HG02623 (cell line): Measurements from ENCODE around the gene DYSF.

Source experiments
- ATAC-seq: cut with Tn5 transposase; IDR thresholded peaks from one replicate; pipeline ENCODE4 v1.9.1; 2021; ENCODE audit warnings: moderate library complexity; ENCODE audit not compliant: unreplicated experiment

Gene DYSF

DNA sequence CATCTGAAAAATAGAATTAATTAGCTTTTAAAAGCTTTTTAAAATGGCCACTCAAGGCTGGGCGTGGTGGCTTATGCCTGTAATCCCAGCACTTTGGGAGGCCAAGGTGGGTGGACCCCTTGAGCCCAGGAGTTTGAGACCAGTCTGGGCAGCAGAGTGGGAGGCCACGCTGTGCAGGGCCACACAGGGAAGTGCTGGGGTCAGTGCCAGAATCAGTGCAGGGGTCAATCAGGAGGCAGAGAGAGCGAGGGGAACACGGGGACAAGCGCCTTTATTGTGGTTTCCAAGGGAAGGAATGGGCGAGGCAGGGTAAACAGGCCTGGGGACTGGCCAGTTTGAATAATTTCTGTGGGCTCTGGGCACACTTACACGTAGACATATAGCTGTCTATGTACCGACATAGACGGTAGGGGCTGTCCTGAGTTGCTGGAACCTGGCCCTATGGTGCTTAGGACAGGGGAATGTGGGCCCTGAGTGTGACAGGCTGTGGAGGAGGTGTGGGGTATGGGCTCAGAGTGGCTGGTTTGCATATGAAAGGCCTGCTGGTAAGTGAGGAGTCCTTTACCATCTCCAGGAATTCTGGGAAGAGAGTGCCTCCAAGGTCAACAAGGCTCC is 42.9 kb downstream of the DYSF start:
- ATAC-seq, result no peak

DNA sequence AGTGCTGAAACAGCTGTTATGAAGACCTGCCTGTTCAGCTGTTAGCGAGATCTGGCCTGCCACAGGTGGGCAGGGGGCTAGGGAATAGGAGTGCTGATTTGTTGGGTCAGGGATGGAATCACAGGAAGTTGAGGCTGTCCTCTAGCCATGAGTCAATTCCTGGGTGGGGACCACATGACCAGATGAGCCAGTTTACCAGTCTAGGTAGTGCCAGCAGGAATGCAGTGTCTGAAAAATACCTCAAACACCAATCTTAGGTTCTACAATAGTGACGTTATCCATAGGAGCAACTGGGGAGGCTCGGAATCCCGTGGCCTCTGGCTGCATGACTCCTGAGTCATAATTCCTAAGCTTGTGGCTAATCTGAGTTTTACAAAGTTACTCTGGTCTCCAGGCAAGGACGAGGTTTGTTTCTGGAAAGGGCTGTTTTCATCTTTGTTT is 44.9 kb downstream of the DYSF start:
- ATAC-seq, result no peak

DNA sequence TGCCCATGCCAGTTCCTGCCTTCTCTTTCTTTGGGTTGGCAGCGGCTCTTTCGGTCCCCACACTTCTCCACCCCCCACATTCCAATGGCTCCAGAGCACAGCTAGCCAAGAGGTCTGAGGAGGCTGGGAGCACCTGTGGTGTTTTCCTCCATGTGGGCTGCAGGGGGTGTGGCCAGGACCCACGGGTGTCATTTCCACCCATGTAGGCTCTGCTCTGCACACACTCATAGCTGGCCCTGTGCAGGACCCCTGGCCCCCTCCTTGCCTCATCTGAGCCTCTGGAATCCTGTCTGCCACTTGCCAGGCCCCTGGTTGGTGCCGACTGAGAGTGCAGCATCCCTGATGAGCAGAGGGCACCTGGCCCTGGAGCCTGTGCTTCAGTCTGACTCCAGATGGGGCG is 46.3 kb downstream of the DYSF start:
- no peak for ATAC-seq

DNA sequence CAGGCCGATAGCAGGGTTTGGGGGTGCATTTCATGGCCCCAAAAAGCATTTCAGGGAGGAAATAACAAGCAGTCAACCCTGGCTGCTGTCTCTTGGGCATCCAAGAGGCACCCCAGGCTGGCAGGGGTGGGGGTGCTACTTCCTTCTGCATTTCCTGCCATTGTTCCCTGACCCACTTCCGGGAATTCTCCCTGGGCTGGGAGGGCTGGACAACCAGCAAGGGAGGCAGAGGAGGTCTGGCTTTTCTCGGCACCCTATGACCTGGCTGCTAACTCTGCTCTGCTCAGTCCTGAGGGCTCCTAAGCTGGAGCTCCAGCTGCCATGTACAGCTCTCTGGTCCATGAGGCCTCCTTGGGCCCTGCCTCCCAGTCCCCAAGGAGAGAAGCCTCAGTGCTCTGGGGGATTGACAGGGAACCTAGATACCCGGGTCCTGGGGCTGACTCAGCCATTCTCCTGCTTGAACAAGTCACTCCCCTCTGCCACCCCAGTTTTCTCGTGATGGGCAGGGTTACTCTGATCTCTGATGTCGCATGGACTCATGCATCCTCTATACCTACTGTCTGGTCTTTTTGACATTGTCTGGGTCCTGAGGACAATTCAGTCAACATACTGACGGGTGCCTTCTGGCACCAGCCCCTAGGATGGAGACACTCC is 47.2 kb downstream of the DYSF start:
- ATAC-seq, result no peak

DNA sequence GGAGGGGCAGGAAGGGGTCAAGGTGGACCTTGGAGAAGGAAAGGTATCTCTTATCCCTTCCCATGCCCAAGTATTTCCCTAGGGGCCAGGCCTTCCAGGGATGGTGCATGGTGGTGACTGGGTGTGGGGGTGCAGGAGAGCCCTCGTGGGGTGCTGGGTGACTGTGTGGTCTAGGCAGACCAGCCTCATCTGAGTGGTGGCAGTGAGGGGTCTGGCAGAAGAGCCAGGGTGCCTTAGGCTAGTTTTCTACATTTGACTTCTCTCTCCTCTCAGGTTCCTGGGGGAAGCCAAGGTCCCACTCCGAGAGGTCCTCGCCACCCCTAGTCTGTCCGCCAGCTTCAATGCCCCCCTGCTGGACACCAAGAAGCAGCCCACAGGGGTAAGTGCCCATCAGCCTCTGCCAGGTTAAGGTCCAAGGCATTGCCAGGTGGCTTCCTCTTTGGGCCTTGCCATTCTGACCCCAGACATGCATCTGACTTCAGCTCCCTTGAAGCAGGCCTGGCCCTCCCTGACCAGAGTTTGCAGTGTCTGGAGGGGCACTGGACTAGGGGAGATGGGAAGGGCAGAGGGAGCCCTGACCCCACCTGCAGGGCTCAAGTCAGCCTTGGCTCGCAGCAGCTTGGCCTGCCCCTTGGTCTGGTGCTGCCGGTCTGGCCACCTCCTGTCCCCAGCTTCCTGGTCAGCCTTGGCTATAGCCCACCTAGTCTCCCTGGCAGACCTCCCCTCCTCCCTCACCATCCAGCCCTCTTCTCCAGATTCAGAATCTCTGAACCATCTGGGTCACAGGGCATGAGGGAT is 49.8 kb downstream of the DYSF start:
- no peak for ATAC-seq

DNA sequence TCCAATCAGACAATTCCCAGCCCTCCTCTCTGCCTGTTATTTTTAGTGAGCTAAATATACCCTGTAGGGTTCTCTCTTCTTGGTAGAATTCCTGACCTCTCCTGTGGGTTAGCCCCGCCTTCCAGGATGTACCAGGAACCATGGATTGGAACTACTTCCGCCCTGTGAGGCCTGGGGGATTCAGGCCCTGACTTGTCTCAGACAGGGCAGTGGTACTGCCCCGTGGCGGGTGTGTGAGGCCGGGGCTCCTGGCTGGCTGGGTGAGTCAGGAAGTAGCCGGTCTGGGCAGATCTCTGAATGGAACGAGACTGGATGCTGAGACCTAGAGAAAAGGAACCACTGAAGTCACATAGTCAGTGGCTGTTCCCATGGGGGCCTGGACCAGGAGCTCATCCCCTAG is 50.5 kb downstream of the DYSF start:
- ATAC-seq, result no peak

DNA sequence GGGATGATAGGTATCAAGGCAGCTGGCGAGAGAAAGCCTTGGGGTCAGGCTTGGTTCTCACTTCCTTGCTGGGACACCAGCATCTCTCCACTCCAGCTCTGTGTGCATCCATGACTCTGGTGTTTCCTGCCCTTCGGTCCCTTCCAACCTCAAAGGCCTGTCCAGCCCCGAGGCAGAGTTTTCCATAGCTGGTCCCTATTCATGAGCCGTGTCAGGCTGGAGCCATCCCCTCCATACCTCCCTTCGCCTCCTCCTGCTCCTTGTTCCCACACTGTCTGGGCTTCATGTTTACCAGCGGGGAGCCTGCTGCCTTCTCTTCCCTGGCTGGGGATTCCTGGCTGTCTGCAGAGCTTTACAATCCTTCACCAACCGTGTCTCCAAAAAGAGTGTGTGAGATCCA is 51.2 kb downstream of the DYSF start:
- ATAC-seq, result no peak

DNA sequence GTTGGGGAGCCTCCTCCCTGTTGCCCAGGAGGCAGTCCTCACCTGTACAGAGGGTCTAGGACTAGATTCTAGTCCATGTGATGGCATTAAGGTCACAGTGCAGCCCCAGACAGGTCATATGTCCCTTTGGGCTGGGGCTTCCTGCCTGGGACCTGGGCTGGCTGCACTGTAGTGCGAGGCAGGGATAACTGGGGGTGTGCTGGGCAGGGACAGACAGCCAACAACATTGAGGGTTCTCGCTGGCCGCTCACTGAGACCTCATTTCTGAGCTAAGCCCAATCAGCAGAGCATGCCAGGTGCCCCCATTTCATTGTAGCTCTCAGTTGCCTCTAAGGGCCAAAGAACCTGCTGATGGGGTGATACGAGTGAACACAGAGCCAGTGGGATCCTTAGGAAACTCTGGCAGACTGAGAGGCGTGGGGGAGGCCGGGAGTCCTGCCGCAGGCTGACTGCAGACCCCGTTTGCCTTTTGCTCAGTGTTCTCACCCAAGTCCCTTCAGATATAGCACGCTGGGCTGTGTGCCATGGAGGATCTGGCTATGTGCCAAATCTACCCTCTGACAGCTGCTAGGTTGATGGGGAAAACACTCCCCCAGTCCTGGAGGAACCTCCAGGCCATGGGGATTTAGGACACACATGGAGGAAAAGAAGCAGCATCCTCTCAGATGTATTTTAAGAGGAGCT is 51.9 kb downstream of the DYSF start:
- ATAC-seq, result no peak

DNA sequence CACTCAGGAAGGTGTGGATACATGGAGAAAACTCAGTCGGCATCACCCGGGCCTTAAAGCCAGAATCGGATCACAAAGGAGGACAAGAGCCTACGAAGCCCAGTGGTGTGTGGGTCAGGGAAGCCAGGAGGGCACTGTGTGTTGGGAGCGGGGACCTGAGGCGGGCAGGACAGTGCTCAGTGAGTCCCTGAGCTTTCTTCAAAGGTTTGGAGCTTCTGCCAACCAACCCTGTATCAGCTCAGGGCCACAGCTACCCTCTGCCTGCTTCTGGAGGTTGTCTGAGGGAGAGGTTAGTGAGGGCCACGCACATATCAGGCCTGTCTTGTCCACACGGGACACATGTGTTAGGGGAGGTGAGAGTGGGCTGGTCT is 52.4 kb downstream of the DYSF start:
- ATAC-seq, result no peak

DNA sequence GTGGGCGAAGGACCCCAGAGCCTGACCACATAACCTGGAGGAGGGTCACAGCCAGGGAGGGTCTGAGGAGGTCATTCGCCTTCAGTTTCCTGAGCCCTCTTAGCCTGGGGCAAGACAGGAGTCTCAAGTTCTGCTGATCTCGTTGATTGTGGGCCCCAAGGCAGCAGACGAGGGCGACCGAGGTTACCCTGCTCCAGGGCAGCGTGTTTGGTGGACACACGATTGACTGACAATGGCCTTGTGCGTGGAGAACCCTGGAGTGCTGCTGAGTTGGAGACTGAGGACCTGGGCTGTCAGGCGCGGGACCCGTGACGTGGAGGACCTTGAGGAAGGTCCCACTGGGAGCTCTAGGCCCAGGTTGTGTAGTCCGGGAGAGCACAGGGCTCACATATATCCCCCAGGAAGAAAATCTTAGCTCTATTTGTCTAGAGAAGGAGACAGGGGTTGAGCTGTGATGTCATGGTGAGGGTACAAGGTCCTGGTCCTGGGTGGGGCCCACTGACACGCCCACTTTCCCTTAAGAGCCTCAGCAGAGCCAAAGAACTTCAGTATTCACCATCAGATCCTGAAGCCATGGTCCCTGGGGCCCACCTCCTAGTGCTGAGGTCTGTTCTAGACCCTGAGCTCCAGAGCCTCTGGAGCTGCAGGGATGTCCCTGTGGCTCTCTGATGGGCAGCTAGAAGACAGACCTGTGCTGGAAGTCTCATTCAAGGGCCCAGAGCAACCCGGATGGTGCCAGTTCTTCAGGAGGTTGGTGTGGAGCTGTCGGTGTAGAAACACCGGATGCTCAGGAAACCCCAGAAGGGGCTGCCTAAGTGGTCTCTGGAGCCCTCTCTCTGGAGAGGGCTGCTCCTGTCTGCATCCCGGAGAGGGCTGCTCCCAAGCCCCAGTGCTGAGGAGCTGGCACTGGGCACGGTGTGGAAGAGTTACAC is 53.1 kb downstream of the DYSF start:
- no peak for ATAC-seq

DNA sequence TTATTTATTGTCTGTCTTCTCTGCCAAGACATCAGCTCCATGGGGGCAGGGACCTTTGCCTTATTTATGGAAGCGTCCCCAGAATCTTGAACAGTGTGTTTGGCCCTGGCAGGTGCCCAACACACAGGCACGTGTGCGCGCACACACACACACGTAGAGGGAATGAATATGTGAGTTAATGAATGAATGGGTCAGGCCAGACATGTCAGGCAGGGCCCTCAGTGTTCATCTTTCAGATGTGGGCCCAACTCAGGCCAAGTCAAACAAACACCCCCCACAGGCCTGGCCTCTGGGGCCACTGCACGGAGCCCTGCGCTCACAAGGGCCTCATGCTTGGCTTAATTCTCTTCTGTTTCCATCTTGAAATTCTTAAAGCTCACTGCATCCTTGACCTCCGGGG is 54.1 kb downstream of the DYSF start:
- no peak for ATAC-seq

DNA sequence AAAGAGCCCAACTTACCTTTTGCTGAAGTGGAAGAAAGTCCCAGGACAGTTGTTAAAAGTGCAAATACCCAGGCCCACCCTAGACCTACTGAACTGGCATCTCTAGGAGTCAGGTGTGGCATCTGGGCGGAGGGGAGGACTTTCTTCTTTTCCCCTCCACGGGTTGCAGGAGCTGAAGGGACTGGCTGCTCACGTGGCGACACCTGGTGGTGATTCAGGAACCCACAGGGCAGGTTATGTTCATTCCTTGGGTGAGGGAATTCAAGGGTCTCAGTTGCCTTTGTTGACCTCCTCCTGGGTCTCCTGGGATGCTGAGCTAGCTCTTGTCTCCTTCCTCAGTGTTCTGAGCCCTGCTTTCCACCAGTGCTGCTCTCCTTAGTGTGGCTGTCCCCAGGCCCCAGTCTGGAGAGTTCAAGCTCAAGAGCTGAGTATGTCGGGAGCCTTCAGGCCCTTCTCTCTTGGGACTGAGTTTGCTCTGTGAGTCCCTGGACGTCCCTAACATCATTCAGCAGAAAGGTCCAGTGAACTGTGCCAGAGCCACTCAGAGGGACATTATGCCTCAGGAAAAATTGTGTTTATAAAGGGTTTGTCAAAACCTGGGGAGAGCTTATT is 56.9 kb downstream of the DYSF start:
- peak; percentile 64 for ATAC-seq

DNA sequence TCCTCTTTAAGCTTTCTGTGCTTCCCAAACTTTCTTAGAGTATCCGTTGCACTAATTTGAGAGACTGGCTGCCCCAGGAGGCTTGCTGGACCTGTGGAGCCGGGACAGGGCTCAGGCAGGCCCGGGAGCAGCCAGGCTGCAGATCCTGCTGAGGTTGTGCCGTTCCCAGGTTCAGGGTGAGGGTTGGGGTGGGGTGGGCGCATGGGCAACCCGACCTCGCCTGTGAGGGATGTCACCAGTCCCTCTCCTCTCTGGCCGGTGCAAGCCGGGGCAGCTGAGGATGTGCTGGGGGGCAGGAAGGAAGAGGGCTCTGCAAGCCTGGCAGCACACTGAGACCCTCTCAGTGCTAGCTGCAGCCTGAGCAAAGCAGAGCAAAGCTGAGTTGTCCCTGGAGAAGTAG is 57.6 kb downstream of the DYSF start:
- no peak for ATAC-seq

DNA sequence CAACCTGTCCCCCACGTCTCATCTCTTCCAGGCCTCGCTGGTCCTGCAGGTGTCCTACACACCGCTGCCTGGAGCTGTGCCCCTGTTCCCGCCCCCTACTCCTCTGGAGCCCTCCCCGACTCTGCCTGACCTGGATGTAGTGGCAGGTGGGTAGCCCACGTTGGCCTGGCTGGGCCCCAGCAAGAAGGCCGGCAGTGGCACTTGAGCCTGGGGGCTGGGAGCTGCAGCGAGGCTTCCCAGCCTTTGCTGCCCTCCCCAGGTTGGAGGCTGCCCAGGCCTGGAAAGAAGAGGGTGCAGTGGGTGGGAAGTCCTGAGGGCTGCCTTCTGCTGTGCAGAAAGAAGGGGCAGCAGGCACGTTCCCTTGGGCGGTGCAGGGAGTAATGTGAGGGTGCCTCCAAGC is 58.4 kb downstream of the DYSF start:
- no peak for ATAC-seq

DNA sequence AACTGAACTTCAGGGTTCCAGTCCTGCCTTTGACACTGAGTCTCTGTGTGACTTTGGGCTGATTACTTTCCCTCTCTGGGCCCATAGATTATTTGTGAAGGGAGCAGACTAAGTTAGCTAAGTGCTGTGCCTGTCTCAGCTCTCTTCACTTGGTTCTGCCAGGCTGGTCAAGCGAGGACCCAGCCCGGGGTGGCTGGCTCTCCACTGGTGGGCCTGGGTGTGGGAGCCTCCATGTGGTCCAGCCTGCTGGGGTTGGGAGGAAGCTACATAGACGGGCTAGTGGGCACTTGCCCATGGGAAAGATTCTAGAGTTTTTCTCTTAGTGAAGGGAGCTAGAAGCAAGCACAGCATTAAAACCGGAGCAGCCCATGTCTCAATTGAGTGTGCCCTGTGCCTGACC is 59.0 kb downstream of the DYSF start:
- ATAC-seq, result no peak

DNA sequence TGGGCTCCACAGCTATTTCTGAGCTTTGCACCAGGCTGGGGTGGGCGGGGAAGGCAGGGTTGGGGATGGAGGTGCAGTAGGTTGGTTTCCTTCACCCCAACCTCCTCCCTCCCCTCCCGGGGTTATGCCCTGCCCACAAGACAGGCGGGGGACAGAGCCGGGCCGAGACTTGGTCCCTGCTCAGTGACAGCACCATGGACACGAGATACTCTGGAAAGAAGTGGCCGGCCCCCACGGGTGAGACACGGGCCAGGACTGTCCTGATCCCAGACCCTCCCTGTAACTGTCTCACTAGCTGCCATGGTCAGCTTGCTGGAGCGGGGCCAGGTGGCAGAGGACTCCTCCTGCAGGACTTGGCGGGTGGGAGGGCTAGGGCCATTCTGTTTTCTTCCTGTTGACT is 59.7 kb downstream of the DYSF start:
- no peak for ATAC-seq

DNA sequence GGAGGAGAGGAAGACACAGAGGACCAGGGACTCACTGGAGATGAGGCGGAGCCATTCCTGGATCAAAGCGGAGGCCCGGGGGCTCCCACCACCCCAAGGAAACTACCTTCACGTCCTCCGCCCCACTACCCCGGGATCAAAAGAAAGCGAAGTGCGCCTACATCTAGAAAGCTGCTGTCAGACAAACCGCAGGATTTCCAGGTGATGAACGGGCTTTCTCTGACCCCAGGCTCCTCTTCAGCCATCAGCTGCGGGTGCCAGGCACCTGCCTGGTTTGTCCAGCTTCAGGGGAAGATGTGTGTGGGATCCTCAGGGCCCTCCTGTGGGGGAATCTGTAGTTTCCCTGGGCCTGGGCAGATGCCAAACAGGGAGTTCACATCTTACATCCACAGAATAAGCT is 60.4 kb downstream of the DYSF start:
- no peak for ATAC-seq

DNA sequence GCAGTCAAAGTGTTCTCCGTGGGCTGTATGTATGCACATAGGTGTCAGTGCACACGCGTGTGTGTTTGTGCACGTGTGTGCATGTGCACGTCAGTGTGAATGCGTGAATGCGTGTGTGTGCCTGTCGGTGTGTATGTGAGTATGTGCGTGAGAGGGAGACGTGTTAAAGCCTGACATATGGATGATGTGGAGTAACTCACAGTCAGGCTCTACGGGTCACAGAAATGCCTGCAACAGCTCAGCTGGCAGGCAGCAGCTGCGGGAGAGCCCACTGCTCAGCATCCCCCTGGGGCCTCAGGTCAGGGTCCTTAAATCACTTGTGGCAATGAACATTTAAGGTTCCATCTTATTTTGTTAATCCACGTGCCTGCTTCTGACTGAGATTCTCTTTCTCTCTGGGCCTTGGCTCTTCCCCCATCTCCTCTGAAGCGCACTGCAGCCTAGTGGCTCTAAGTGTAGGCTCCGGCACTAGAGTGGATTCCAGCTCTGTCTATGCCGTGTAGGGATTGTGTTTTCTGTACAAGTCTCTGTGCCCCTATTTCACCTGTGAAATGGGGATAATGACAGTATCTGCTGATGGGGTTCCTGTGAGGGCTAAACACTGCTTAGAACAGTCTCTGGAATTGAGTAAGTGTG is 63.0 kb downstream of the DYSF start:
- ATAC-seq, result no peak

DNA sequence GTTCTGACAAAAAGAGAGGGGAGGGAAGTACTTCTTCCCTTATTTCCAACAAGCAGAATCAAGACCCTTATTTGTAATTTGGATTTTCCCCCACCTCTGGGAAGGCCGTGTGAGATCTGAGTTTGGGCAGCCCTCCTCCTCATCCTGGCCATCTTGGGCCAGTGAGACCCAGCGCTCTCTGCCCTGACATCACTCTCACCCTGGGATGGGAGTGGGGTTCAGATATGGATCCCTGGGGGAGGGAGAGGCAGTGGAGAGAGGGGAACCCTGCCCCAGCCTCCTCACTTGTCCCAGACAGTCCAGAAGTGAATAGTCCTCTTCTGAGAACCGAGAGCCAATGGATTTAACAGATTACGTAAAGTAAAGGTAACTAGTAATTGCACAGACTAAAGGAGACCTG is 64.5 kb downstream of the DYSF start:
- no peak for ATAC-seq

DNA sequence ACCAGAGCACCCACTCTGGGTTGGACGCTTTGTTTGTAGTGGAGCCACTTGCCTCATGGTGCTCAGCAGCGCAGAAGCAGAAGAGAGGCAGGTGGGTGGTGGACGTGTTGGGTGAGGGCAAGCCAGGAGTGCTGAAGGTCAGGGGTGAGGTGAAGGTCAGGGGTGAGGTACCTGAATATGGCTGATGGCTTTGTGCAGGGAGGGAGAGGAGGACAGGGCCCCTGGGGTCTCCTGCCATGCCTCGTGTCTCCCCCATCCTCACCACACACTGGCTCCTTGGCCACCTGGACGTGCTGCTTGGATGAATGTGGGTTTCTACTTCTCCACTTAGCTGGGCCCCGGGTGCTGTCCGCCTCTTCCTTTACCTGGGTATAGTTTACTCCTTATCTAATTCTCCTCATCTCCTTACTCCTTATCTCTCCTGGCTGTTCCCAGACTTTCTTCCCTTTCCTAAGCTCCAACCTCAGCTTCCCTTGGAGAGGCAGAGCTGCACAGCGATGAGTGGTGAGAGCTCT is 68.1 kb downstream of the DYSF start:
- no peak for ATAC-seq
